Measurements from ENCODE around the gene MSH4. TPM values are rescaled to one million over a fixed set of nuclear protein-coding genes. Genes with fewer than 3 reads are reported as not detected.
"Not testable (repeated sequence)": the region's sequence is repeated elsewhere in the genome, so short reads cannot be mapped to it uniquely, and the experiment has no call there.

Gene MSH4
- total RNA-seq, 1 donor from 2014 or later = 0.29 TPM

GRCh38 chr1:75770761-75771160 lies 25.9 kb upstream of the MSH4 start:
- Mint-ChIP-seq H3K36me3 (no peaks in the 10 kb centered on the region), H3K4me3 (no peak overlapping the region), H3K27me3 (ENCODE audit: low read depth) (no peaks in the 10 kb centered on the region), H3K9me3 (no peaks in the 10 kb centered on the region), H3K27ac (no peak overlapping the region), H3K4me1 (no peaks in the 10 kb centered on the region)
- TF ChIP-seq, protein P1, sequence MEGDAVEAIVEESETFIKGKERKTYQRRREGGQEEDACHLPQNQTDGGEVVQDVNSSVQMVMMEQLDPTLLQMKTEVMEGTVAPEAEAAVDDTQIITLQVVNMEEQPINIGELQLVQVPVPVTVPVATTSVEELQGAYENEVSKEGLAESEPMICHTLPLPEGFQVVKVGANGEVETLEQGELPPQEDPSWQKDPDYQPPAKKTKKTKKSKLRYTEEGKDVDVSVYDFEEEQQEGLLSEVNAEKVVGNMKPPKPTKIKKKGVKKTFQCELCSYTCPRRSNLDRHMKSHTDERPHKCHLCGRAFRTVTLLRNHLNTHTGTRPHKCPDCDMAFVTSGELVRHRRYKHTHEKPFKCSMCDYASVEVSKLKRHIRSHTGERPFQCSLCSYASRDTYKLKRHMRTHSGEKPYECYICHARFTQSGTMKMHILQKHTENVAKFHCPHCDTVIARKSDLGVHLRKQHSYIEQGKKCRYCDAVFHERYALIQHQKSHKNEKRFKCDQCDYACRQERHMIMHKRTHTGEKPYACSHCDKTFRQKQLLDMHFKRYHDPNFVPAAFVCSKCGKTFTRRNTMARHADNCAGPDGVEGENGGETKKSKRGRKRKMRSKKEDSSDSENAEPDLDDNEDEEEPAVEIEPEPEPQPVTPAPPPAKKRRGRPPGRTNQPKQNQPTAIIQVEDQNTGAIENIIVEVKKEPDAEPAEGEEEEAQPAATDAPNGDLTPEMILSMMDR (IDR thresholded peaks at IDR 0.05; ENCODE audit: unreplicated experiment) = no peak
- DNase-seq (ENCODE audit: low spot score in 2 of 2, unreplicated experiment in 2 of 2) = no peak

DNA sequence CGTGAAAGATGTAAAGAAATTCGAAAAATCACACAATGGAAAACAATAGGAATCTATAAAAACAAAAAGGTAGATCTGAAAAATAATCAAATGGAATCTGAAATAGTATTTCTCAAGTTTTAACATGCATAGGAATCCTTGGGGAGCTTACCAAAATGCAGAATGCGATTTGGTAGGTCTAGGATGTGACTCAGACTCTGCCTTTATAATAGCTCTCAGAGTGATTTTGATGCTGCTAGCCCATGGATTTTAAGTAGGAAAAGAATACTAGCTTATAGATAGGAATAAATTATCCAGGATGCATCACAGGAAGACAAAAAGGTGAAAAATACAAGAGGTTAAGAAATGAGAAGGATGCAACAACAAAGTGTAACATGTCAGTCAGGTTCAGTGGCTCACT lies 24.7 kb upstream of the MSH4 start:
- Mint-ChIP-seq H3K9me3 (peaks cover 2% of the 10 kb centered on the region), H3K27ac (no peak overlapping the region), H3K4me3 (no peak overlapping the region), H3K27me3 (ENCODE audit: low read depth) (no peaks in the 10 kb centered on the region), H3K4me1 (no peaks in the 10 kb centered on the region), H3K36me3 (no peaks in the 10 kb centered on the region)
- DNase-seq (ENCODE audit: low spot score in 2 of 2, unreplicated experiment in 2 of 2) = no peak
- TF ChIP-seq, protein P1 (IDR thresholded peaks at IDR 0.05; ENCODE audit: unreplicated experiment) = no peak

GRCh38 chr1:75777812-75778211 lies 18.9 kb upstream of the MSH4 start:
- Mint-ChIP-seq H3K9me3 (peaks cover 27% of the 10 kb centered on the region), H3K27me3 (ENCODE audit: low read depth) (peaks cover 11% of the 10 kb centered on the region)
- H3K4me1 Mint-ChIP-seq; H3K27ac Mint-ChIP-seq; DNase-seq (ENCODE audit: low spot score in 2 of 2, unreplicated experiment in 2 of 2); H3K4me3 Mint-ChIP-seq; H3K36me3 Mint-ChIP-seq: not testable (repeated sequence)

DNA sequence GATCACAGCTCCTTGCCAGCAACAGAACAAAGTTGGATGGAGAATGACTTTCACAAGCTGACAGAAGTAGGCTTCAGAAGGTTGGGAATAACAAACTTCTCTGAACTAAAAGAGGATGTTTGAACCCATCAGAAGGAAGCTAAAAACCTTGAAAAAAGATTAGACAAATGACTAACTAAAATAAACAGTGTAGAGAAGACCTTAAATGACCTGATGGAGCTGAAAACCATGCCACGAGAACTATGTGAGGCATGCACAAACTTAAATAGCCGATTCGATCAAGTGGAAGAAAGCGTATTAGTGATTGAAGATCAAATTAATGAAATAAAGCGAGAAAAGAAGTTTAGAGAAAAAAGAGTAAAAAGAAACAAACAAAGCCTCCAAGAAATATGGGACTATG lies 18.0 kb upstream of the MSH4 start:
- not testable (repeated sequence) for H3K36me3 Mint-ChIP-seq; H3K27ac Mint-ChIP-seq; H3K4me1 Mint-ChIP-seq; DNase-seq (ENCODE audit: low spot score in 2 of 2, unreplicated experiment in 2 of 2); H3K4me3 Mint-ChIP-seq
- peaks cover 11% of the 10 kb centered on the region for H3K27me3 Mint-ChIP-seq (ENCODE audit: low read depth)
- H3K9me3 Mint-ChIP-seq = peaks cover 30% of the 10 kb centered on the region

DNA sequence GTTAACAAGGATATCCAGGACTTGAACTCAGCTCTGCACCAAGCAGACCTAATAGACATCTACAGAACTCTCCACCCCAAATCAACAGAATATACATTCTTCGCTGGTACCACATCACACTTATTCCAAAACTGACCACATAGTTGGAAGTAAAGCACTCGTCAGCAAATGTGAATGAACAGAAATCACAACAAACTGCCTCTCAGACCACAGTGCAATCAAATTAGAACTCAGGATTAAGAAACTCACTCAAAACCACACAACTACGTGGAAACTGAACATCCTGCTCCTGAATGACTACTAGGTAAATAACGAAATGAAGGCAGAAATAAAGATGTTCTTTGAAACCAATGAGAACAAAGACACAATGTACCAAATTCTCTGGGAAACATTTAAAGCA lies 16.5 kb upstream of the MSH4 start:
- not testable (repeated sequence) for H3K36me3 Mint-ChIP-seq; H3K27ac Mint-ChIP-seq; H3K4me1 Mint-ChIP-seq; H3K4me3 Mint-ChIP-seq; DNase-seq (ENCODE audit: low spot score in 2 of 2, unreplicated experiment in 2 of 2)
- H3K9me3 Mint-ChIP-seq = peaks cover 30% of the 10 kb centered on the region
- H3K27me3 Mint-ChIP-seq (ENCODE audit: low read depth) = peaks cover 11% of the 10 kb centered on the region

DNA sequence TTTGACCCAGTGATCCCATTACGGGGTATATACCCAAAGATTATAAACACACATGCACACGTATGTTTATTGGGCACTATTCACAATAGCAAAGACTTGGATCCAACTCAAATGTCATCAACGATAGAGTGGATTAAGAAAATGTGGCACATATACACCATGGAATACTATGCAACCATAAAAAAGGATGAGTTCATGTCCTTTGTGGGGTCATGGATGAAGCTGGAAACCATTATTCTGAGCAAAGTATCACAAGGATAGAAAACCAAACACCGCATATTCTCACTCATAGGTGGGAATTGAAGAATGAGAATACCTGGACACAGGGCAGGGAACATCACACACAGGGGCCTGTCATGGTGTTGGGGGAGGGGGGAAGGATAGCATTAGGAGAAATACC lies 12.8 kb upstream of the MSH4 start:
- H3K27me3 Mint-ChIP-seq (ENCODE audit: low read depth) = peaks cover 10% of the 10 kb centered on the region
- H3K36me3 Mint-ChIP-seq = not testable (repeated sequence)
- peak overlapping the region; percentile 20 for H3K4me3 Mint-ChIP-seq

GRCh38 chr1:75785320-75785982 lies 11.2 kb upstream of the MSH4 start:
- no peak for DNase-seq (ENCODE audit: low spot score in 2 of 2, unreplicated experiment in 2 of 2)
- TF ChIP-seq, protein P1 (IDR thresholded peaks at IDR 0.05; ENCODE audit: unreplicated experiment) = no peak
- Mint-ChIP-seq H3K27me3 (ENCODE audit: low read depth) (peaks cover 5% of the 10 kb centered on the region), H3K27ac (peak overlapping the region; percentile 98), H3K36me3 (peaks cover 2% of the 10 kb centered on the region), H3K4me1 (peaks cover 42% of the 10 kb centered on the region), H3K4me3 (peak overlapping the region; percentile 97), H3K9me3 (peaks cover 9% of the 10 kb centered on the region)

More for the DNA sequence above, 12.8 kb upstream of the MSH4 start:
- H3K4me1 Mint-ChIP-seq = peaks cover 27% of the 10 kb centered on the region
- peaks cover 21% of the 10 kb centered on the region for H3K9me3 Mint-ChIP-seq
- DNase-seq (ENCODE audit: low spot score in 2 of 2, unreplicated experiment in 2 of 2); H3K27ac Mint-ChIP-seq: not testable (repeated sequence)
